CD14-positive monocyte (primary cell): ENCODE data around the gene SIGLEC12. TPM values are rescaled to one million over a fixed set of nuclear protein-coding genes. Genes with fewer than 3 reads are reported as not detected.
"Not testable (repeated sequence)": the region's sequence is repeated elsewhere in the genome, so short reads cannot be mapped to it uniquely, and the experiment has no call there.

Experiments
- DNase-seq, 3 donors: peaks; one replicate each; pipeline ENCODE4 v3.0.0-alpha.2; 2011 to 2022
- H2AFZ ChIP-seq: 2 replicates; pipeline ENCODE4 v1.6.0; 2012; ENCODE audit warnings: mild to moderate bottlenecking, low read depth, low read length, inconsistent platforms; ENCODE audit not compliant: insufficient read depth, poor library complexity, severe bottlenecking
- H3K27ac ChIP-seq, 2 donors: 1 replicate in 1 of 2; 2 replicates in 1 of 2; pipeline ENCODE4 v1.5.1; 2012 to 2013; ENCODE audit warnings: low read length in 2 of 2, control low read depth in 1 of 2, inconsistent platforms in 1 of 2, low read depth in 1 of 2, mild to moderate bottlenecking in 1 of 2
- H3K27me3 ChIP-seq, 2 donors: one replicate each; pipeline versions ENCODE4 v1.6.0 to v1.6.1; 2011 to 2013; ENCODE audit warnings: low read length in 2 of 2; ENCODE audit not compliant: control insufficient read depth in 2 of 2, insufficient read depth in 2 of 2
- H3K36me3 ChIP-seq, 2 donors: replicated peaks in 1 of 2; 1 replicate in 1 of 2; 2 replicates in 1 of 2; pipeline versions ENCODE4 v1.5.1 to v1.6.1; 2012 to 2013; ENCODE audit warnings: low read length in 2 of 2, control low read depth in 1 of 2, inconsistent platforms in 1 of 2, mild to moderate bottlenecking in 1 of 2; ENCODE audit not compliant: insufficient read depth in 2 of 2, control insufficient read depth in 1 of 2
- H3K4me1 ChIP-seq, 2 donors: 1 replicate in 1 of 2; 2 replicates in 1 of 2; pipeline versions ENCODE4 v1.5.1 to v1.6.1; 2012 to 2013; ENCODE audit warnings: low read length in 2 of 2, control low read depth in 1 of 2, inconsistent platforms in 1 of 2, mild to moderate bottlenecking in 1 of 2, moderate library complexity in 1 of 2; ENCODE audit not compliant: insufficient read depth in 2 of 2, control insufficient read depth in 1 of 2
- H3K4me2 ChIP-seq: replicated peaks from 2 replicates; pipeline ENCODE3; 2012; ENCODE audit warnings: low read length, moderate library complexity, mild to moderate bottlenecking; ENCODE audit not compliant: poor library complexity, severe bottlenecking; ENCODE audit errors: extremely low read depth
- H3K4me3 ChIP-seq, 3 experiments: fragments of 200-600 bp in 1 of 3; sonication (generic) in 1 of 3; replicated peaks in 1 of 3; 1 replicate in 2 of 3; 2 replicates in 1 of 3; pipeline ENCODE4 v1.5.1; 2011 to 2013; ENCODE audit warnings: low read length in 3 of 3, mild to moderate bottlenecking in 3 of 3, control low read depth in 2 of 3, low read depth in 2 of 3, inconsistent platforms in 1 of 3, moderate library complexity in 1 of 3
- H3K79me2 ChIP-seq: 2 replicates; pipeline ENCODE4 v1.6.0; 2012; ENCODE audit warnings: mild to moderate bottlenecking, control low read depth, inconsistent platforms, low read length, moderate library complexity; ENCODE audit not compliant: insufficient read depth
- H3K9ac ChIP-seq: 2 replicates; pipeline ENCODE4 v1.6.0; 2017; ENCODE audit warnings: low read length, mild to moderate bottlenecking; ENCODE audit not compliant: insufficient read depth, poor library complexity, severe bottlenecking
- H3K9me3 ChIP-seq, 2 donors: replicated peaks in 1 of 2; 1 replicate in 1 of 2; 2 replicates in 1 of 2; pipeline versions ENCODE4 v1.5.1 to v1.6.1; 2012 to 2013; ENCODE audit warnings: low read length in 2 of 2, control low read depth in 1 of 2; ENCODE audit not compliant: control insufficient read depth in 1 of 2, insufficient read depth in 1 of 2
- H4K20me1 ChIP-seq: 2 replicates; pipeline ENCODE4 v1.6.0; 2012; ENCODE audit warnings: mild to moderate bottlenecking, low read length, control low read depth, moderate library complexity; ENCODE audit not compliant: insufficient read depth
- H3K27ac Mint-ChIP-seq, 7 donors: one replicate each; pipeline ENCODE4 v1.8.0; 2020; ENCODE audit warnings: mild to moderate bottlenecking in 7 of 7, mixed read lengths in 7 of 7, moderate library complexity in 6 of 7, inconsistent platforms in 2 of 7
- H3K27me3 Mint-ChIP-seq, 3 donors: one replicate each; pipeline ENCODE4 v1.8.0; 2021 to 2022; ENCODE audit warnings: low read depth in 3 of 3, mild to moderate bottlenecking in 3 of 3, mixed read lengths in 3 of 3, moderate library complexity in 3 of 3, inconsistent platforms in 1 of 3
- H3K36me3 Mint-ChIP-seq, 2 donors: one replicate each; pipeline ENCODE4 v1.8.0; 2020; ENCODE audit warnings: mixed read lengths in 2 of 2, inconsistent platforms in 1 of 2, mild to moderate bottlenecking in 1 of 2
- H3K4me1 Mint-ChIP-seq: one replicate; pipeline ENCODE4 v1.8.0; 2020; ENCODE audit warnings: mild to moderate bottlenecking, mixed read lengths
- H3K4me3 Mint-ChIP-seq, 2 donors: one replicate each; pipeline ENCODE4 v1.8.0; 2020; ENCODE audit warnings: mild to moderate bottlenecking in 2 of 2, mixed read lengths in 2 of 2, moderate library complexity in 1 of 2
- H3K9me3 Mint-ChIP-seq, 7 donors: one replicate each; pipeline ENCODE4 v1.8.0; 2020 to 2022; ENCODE audit warnings: mixed read lengths in 7 of 7, mild to moderate bottlenecking in 6 of 7, moderate library complexity in 6 of 7, inconsistent platforms in 2 of 7
- CTCF ChIP-seq: fragments of 200-600 bp; IDR thresholded peaks from one replicate; pipeline ENCODE4 v1.8.0; 2022; ENCODE audit warnings: antibody characterized with exemption, mild to moderate bottlenecking
- WGBS: methylation state at CpG from one replicate; pipeline ENCODE4 v1.1.5; 2013; ENCODE audit warnings: missing lambda C conversion rate; ENCODE audit not compliant: insufficient coverage; 5-methylcytosine and 5-hydroxymethylcytosine counted together
- intact Hi-C, 2 donors: fragments of 100-400 bp; cut with micrococcal nuclease; formaldehyde crosslinking; loops; one replicate each; pipeline versions ENCODE4 v1.15.0 to v1.15.1; 2023
- polyA plus RNA-seq, 3 donors: library from polyadenylated mRNA; depleted of rRNA in 1 of 3; unstranded in 2 of 3; stranded (reverse) in 1 of 3; fragments of 300-500 nt in 2 of 3; fragments of >200 nt in 1 of 3; fragmentation: Illumina TruSeq in 2 of 3; gene quantifications; 1 replicate in 2 of 3; 2 replicates in 1 of 3; pipeline ENCODE4 v1.2.3, GENCODE V29; 2012 to 2021

SIGLEC12 gene
- polyA plus RNA-seq, 3 donors = 0.24 to 1.8 (median 1.3) TPM

GRCh38 chr19:51466723-51467122 is 34.9 kb downstream of the SIGLEC12 start:
- Mint-ChIP-seq H3K27ac (no peak overlapping the region), H3K36me3 (peaks cover 0 to 4% of the 10 kb centered on the region in 2 donors), H3K27me3 (peaks cover 2 to 24% (median 17%) of the 10 kb centered on the region in 3 donors), H3K4me3 (peak overlapping the region in 1 of 2 donors; percentile 28), H3K9me3 (peaks cover 0 to 2% (median 0%) of the 10 kb centered on the region in 7 donors), H3K4me1 (peaks cover 56% of the 10 kb centered on the region)
- no peaks in the 10 kb centered on the region for H3K79me2 ChIP-seq
- no peak overlapping the region for H3K9ac ChIP-seq
- H3K4me1 ChIP-seq = peaks cover 28 to 46% of the 10 kb centered on the region in 2 donors
- no peaks in the 10 kb centered on the region for H3K27me3 ChIP-seq
- H2AFZ ChIP-seq = no peak overlapping the region
- H3K4me3 ChIP-seq = no peak overlapping the region
- no peaks in the 10 kb centered on the region for H3K36me3 ChIP-seq
- DNase-seq = no peak
- H4K20me1 ChIP-seq = no peaks in the 10 kb centered on the region
- intact Hi-C loops = loop anchor here in 1 of 2 donors (10.0 kb wide), 1 partner anchor 368 kb away; no protein-coding TSS in a partner anchor
- no CpG with 5 or more reads among the region's 3 CpGs for WGBS
- peak overlapping the region; percentile 15 for H3K4me2 ChIP-seq
- H3K27ac ChIP-seq = no peak overlapping the region
- no peak for TF ChIP-seq CTCF
- H3K9me3 ChIP-seq = no peaks in the 10 kb centered on the region

- Mint-ChIP-seq H3K4me3 (peak overlapping the region; percentile 39 to 70), H3K4me1 (peaks cover 72% of the 10 kb centered on the region), H3K27me3 (peaks cover 2 to 22% (median 18%) of the 10 kb centered on the region in 3 donors)
- H3K9me3 Mint-ChIP-seq, H3K27ac ChIP-seq, H2AFZ ChIP-seq, H3K4me3 ChIP-seq, H3K27me3 ChIP-seq, H3K9ac ChIP-seq, DNase-seq, H4K20me1 ChIP-seq, H3K4me2 ChIP-seq, H3K79me2 ChIP-seq, H3K36me3 Mint-ChIP-seq, H3K27ac Mint-ChIP-seq, H3K36me3 ChIP-seq, H3K9me3 ChIP-seq: not testable (repeated sequence)
- WGBS = no CpG with 5 or more reads among the region's 33 CpGs
- intact Hi-C loops = loop anchor here in 1 of 2 donors (10.0 kb wide), 1 partner anchor 371 kb away; no protein-coding TSS in a partner anchor
- H3K4me1 ChIP-seq = peaks cover 42 to 66% of the 10 kb centered on the region in 2 donors
Measured at GRCh38 chr19:51463976-51464581, 37.5 kb downstream of the SIGLEC12 start.
